ENCODE results near the gene ABHD1.

Gene ABHD1

DNA sequence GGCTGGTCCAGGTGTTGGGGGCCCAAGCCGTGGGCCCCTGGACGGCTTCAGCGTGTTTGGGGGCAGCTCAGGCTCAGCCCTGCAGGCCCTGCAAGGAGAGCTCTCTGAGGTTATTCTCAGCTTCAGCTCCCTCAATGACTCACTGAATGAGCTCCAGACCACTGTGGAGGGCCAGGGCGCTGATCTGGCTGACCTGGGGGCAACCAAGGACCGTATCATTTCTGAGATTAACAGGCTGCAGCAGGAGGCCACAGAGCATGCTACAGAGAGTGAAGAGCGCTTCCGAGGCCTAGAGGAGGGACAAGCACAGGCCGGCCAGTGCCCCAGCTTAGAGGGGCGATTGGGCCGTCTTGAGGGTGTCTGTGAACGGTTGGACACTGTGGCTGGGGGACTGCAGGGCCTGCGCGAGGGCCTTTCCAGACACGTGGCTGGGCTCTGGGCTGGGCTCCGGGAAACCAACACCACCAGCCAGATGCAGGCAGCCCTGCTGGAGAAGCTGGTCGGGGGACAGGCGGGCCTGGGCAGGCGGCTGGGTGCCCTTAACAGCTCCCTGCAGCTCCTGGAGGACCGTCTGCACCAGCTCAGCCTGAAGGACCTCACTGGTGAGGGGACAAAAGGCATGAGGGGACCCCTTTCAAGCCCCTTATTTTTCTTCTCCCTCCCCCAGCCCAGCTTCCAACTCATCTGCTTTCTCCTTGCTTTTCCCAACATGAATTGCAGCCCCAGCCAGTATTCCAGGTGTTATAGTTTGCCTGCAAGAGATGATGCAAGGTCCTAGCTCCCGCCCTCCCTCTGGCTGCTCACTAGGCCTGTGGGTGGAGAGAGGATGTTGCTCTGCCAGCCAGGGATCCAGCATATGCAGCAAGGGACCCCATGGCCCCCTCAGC is 40.0 kb upstream of the ABHD1 start:
- Mint-ChIP-seq H3K9me3 (no peaks in the 10 kb centered on the region), H3K4me1 (ENCODE audit: low read depth) (peaks cover 37% of the 10 kb centered on the region), H3K27me3 (ENCODE audit: low read depth) (no peaks in the 10 kb centered on the region), H3K27ac (no peak overlapping the region), H3K4me3 (no peak overlapping the region), H3K36me3 (ENCODE audit: low read depth) (peaks cover 2% of the 10 kb centered on the region)
- no peak for DNase-seq (ENCODE audit: low spot score)

DNA sequence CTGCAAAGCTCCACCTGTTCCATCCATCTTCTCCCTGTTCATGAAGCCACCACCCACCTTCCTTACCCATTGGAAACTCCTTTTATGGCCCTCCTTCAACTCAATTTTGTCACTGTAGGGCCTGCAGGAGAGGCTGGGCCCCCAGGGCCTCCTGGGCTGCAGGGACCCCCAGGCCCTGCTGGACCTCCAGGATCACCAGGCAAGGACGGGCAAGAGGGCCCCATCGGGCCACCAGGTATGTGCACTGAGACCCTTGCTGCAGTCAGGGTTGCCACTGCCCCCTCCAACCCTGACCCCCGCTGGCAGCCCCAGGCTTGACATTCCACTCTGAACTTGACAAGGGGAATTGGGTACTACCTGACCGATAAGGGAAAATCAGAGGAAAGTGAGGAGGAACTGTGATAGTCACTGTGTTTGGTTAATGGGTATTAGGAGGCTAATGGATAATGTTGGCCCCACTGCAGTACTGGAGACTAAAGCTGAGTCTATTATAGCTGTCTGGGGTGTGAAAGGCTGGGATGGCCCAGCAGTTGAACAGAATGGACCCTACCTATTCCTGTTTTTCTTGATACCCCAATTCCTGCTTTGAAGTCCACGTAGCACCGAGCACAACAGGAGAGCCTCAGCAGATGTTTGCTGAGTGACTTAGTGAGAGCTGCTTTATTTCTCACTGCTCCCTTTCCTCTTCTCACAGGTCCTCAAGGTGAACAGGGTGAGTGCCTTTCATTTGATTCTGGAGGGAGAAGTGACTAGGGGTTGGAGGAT is 39.1 kb upstream of the ABHD1 start:
- Mint-ChIP-seq H3K36me3 (ENCODE audit: low read depth) (peaks cover 4% of the 10 kb centered on the region), H3K27me3 (ENCODE audit: low read depth) (no peaks in the 10 kb centered on the region), H3K4me1 (ENCODE audit: low read depth) (peaks cover 42% of the 10 kb centered on the region), H3K4me3 (peak overlapping the region; percentile 84), H3K9me3 (no peaks in the 10 kb centered on the region), H3K27ac (peak overlapping the region; percentile 41)
- no peak for DNase-seq (ENCODE audit: low spot score)

DNA sequence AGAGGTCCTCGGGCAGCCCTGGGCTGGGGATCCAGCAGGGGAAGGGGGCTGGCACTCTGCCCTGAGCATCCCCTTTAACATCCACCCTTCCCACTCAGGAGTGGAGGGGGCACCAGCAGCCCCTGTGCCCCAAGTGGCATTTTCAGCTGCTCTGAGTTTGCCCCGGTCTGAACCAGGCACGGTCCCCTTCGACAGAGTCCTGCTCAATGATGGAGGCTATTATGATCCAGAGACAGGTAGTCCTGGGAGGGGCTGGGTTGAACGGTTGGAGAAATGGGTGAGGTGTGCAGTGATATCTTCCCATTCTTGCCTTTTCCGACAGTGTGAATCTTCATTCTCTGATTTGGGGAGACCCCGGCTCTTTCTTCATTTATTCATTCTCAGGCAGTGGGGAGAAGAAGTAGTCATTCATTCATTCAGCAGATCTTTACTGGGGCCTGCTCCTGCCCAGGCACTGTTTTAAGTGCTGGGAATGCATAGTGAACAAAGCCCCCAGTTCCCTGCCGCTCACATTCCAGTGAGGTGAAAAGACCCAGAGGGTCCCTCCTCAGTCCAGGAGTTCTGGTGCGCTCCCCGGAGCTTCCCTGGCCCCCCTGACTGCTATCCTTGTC is 38.4 kb upstream of the ABHD1 start:
- Mint-ChIP-seq H3K9me3 (no peaks in the 10 kb centered on the region), H3K4me3 (peak overlapping the region; percentile 84), H3K4me1 (ENCODE audit: low read depth) (peaks cover 43% of the 10 kb centered on the region), H3K36me3 (ENCODE audit: low read depth) (peaks cover 4% of the 10 kb centered on the region), H3K27ac (peak overlapping the region; percentile 73), H3K27me3 (ENCODE audit: low read depth) (no peaks in the 10 kb centered on the region)
- DNase-seq (ENCODE audit: low spot score) = no peak

DNA sequence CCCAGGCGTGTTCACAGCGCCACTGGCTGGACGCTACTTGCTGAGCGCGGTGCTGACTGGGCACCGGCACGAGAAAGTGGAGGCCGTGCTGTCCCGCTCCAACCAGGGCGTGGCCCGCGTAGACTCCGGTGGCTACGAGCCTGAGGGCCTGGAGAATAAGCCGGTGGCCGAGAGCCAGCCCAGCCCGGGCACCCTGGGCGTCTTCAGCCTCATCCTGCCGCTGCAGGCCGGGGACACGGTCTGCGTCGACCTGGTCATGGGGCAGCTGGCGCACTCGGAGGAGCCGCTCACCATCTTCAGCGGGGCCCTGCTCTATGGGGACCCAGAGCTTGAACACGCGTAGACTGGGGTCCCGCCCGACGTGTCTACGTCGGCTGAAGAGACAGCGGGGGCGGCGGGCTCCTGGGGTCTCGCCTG is 37.9 kb upstream of the ABHD1 start:
- DNase-seq (ENCODE audit: low spot score) = peak; percentile 51
- Mint-ChIP-seq H3K36me3 (ENCODE audit: low read depth) (peaks cover 4% of the 10 kb centered on the region), H3K4me3 (peak overlapping the region; percentile 84), H3K9me3 (no peaks in the 10 kb centered on the region), H3K27ac (peak overlapping the region; percentile 73), H3K27me3 (ENCODE audit: low read depth) (no peaks in the 10 kb centered on the region), H3K4me1 (ENCODE audit: low read depth) (peaks cover 39% of the 10 kb centered on the region)

DNA sequence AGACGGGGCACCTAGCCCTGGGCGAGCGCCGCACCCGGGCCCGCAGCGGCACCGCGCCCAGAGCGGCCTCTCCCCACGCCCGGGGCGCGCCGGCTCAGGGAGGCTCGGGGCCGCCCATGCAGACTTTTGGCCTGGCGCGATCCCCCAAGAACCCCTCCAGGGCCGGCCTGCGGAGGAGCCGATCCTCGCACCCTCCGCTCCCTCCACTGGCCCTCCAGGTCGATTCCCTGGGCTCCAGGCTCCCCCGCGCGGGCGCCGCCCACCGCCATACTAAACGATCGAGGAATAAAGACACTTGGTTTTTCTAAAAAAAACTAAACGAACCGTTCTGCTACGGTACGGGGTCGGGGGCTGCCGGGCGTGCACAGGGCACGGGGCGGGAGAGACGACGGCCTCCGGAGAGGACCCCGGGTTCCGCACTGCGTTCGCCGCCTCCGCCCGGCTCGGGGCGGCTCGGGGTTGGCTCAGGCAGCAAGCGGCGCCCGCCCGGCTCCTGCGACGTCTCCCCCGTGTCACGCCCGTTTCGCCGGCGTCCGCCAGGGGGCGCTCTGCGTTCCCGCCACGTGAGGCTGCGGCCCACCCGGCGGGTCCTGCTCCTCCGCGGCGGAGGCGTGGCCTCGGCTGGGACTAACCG is 37.4 kb upstream of the ABHD1 start:
- H3K27me3 Mint-ChIP-seq (ENCODE audit: low read depth) = no peaks in the 10 kb centered on the region
- peak overlapping the region; percentile 88 for H3K27ac Mint-ChIP-seq
- H3K9me3 Mint-ChIP-seq = no peaks in the 10 kb centered on the region
- peak; percentile 99 for DNase-seq (ENCODE audit: low spot score)
- peak overlapping the region; percentile 84 for H3K4me3 Mint-ChIP-seq
- peaks cover 4% of the 10 kb centered on the region for H3K36me3 Mint-ChIP-seq (ENCODE audit: low read depth)
- peaks cover 34% of the 10 kb centered on the region for H3K4me1 Mint-ChIP-seq (ENCODE audit: low read depth)

DNA sequence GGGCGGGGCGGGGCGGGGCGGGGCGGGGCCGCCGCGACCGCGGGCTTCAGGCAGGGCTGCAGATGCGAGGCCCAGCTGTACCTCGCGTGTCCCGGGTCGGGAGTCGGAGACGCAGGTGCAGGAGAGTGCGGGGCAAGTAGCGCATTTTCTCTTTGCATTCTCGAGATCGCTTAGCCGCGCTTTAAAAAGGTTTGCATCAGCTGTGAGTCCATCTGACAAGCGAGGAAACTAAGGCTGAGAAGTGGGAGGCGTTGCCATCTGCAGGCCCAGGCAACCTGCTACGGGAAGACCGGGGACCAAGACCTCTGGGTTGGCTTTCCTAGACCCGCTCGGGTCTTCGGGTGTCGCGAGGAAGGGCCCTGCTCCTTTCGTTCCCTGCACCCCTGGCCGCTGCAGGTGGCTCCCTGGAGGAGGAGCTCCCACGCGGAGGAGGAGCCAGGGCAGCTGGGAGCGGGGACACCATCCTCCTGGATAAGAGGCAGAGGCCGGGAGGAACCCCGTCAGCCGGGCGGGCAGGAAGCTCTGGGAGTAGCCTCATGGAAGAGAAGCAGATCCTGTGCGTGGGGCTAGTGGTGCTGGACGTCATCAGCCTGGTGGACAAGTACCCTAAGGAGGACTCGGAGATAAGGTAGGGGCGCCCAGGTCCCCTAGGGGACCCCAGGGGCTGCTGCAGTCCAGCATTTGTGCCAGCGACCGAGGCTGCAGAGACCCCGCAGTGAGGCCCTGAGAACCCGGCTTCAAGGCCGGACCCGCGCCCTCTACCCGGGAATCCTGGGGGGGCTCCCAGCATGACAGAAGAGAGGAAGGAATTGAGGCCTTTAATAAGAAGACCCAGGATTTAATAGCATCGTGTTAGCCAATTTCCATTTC is 36.7 kb upstream of the ABHD1 start, which contains the start of gene KHK:
TSS of gene KHK (plus strand) at position 49 of the 870 bp plus-strand sequence. CDS start at position 537, 488 bp downstream.
- Mint-ChIP-seq H3K9me3 (no peaks in the 10 kb centered on the region), H3K36me3 (ENCODE audit: low read depth) (peaks cover 2% of the 10 kb centered on the region), H3K27ac (peak within 1 kb of the TSS; percentile 88), H3K4me3 (peak within 1 kb of the TSS; percentile 91), H3K4me1 (ENCODE audit: low read depth) (peaks cover 28% of the 10 kb centered on the region), H3K27me3 (ENCODE audit: low read depth) (no peaks in the 10 kb centered on the region)
- DNase-seq (ENCODE audit: low spot score) = no peak

DNA sequence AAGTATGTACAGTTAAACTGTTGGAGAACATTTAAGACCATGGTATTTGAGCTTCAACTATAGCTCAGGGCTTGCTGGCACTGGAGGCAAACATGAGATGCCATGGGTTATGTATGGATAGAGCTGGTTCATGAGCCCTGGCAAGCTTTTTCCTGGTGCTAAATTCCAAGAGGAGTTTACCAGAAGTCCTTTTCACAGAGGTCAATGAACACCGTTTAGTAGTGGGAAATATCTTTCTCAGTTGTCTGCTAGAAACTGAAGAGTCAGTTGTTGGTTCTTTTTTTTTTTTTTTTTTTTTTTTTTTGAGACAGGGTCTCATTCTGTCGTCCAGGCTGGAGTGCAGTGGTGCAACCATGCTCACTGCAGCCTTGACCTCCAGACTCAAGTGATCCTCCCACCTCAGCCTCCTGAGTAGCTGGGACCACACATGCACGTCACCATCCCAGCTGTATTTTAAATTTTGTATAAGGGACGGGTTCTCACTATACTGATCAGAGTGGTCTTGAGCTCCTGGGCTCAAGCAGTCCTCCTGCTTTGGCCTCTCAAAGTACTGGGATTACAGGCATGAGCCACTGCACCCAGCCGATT is 35.7 kb upstream of the ABHD1 start:
- Mint-ChIP-seq H3K27ac (no peak overlapping the region), H3K4me3 (peak overlapping the region; percentile 91), H3K9me3 (no peaks in the 10 kb centered on the region), H3K36me3 (ENCODE audit: low read depth) (peaks cover 2% of the 10 kb centered on the region), H3K27me3 (ENCODE audit: low read depth) (no peaks in the 10 kb centered on the region), H3K4me1 (ENCODE audit: low read depth) (peaks cover 28% of the 10 kb centered on the region)
- DNase-seq (ENCODE audit: low spot score) = no peak

DNA sequence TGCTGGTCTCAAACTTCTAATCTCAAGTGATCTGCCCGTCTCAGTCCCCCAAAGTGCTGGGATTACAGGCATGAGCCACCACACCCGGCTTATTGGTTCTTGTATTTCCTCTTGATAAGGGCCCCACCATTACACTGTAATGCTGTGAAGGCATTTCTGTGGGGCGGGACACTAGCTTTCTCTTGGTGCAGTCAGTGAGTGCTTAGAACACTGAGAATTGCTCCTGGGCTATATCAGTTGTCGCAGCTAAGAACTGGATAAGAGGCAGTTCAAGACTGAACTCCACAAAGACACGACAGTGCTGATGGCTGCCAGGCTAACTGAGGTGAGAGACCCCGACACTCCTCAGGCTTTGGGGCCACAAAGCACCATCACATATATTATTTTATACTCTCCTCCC is 35.0 kb upstream of the ABHD1 start:
- Mint-ChIP-seq H3K9me3 (no peaks in the 10 kb centered on the region), H3K4me3 (peak overlapping the region; percentile 18), H3K4me1 (ENCODE audit: low read depth) (peaks cover 28% of the 10 kb centered on the region), H3K36me3 (ENCODE audit: low read depth) (peaks cover 2% of the 10 kb centered on the region), H3K27ac (no peak overlapping the region), H3K27me3 (ENCODE audit: low read depth) (no peaks in the 10 kb centered on the region)
- no peak for DNase-seq (ENCODE audit: low spot score)

DNA sequence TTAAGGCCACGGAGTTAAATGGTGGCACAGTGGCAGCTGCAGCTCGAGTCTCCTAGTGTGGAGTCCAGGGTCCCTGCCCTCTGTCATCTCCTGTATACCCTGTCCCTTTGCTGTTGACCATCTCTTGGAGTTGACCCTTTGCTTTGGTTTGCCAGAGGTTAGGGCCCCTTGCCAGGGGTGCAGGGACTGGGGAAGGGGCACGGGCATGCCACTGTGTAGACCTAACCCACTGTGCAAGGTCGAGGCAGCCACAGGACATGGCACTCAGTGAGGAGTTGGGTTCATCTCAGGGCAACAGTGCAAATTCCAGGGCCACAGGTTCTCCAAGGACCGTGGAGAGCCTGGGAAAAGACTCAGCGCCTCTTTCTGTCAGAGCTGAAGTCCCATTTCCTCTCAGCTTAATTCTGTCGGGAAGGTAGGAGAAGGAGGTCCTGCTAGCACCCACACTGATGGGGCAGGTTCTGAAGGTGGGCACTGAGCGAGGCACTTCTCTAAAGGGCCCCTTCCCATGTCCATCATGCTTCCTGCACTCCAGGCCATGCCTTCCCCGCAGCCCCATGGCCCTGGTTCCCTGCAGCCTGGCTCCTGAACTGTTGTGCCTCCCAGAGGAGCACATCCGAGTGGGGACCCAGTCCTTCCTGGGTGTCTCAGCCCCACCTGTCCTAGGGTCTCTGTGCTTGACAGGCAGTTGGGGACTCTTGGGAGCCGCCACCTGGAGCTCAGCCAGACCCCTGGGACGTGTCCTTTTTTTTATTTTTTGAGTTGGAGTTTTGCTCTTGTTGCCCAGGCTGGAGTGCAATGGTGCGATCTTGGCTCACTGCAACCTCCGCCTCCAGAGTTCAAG is 34.3 kb upstream of the ABHD1 start:
- H3K36me3 Mint-ChIP-seq (ENCODE audit: low read depth) = peaks cover 2% of the 10 kb centered on the region
- no peak overlapping the region for H3K4me3 Mint-ChIP-seq
- H3K27ac Mint-ChIP-seq = no peak overlapping the region
- no peaks in the 10 kb centered on the region for H3K27me3 Mint-ChIP-seq (ENCODE audit: low read depth)
- no peaks in the 10 kb centered on the region for H3K9me3 Mint-ChIP-seq
- no peak for DNase-seq (ENCODE audit: low spot score)
- peaks cover 24% of the 10 kb centered on the region for H3K4me1 Mint-ChIP-seq (ENCODE audit: low read depth)

DNA sequence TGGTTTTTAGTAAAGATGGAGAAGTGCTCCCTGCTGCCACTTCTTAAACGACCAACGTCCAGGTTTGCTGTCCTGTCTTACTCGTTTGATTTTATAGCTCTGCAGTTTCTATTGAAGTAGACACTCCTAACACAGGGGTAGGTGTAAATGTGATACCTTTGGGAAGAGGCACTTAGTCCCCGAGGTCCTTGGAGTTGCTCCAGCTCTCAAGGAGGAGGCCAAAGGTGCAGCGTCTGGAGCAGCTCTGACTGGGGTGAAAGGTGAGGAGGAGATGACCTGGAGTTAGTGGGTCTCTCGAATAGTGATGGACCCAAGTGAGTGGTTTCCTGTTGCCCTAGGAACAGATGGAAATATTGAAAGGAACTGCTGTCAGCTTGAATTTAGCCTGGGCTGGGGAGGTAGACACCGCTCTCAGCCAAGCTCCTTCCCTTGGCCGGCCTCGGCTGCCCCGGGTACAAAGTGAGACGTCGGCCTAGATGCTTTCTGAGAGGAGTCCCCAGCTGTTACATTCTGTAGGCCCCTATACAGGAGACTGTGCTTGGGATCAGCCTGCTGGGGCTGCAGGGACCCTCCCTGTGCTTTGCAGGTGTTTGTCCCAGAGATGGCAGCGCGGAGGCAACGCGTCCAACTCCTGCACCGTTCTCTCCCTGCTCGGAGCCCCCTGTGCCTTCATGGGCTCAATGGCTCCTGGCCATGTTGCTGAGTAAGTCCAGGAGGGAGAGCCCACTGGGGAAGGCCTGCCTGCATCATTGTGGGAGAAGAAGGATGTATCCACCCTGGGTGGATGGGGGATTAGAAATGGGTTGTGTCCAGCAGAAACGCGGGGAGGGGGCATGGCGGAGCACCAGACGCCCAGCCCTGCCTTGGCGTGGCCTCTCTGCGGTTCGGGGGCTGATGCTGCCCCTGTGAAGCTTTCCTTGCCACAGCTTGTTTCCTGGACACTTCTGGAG is 31.6 kb upstream of the ABHD1 start:
- Mint-ChIP-seq H3K4me1 (ENCODE audit: low read depth) (peaks cover 23% of the 10 kb centered on the region), H3K9me3 (no peaks in the 10 kb centered on the region), H3K4me3 (no peak overlapping the region), H3K27me3 (ENCODE audit: low read depth) (no peaks in the 10 kb centered on the region), H3K27ac (no peak overlapping the region), H3K36me3 (ENCODE audit: low read depth) (peaks cover 2% of the 10 kb centered on the region)
- DNase-seq (ENCODE audit: low spot score) = no peak

DNA sequence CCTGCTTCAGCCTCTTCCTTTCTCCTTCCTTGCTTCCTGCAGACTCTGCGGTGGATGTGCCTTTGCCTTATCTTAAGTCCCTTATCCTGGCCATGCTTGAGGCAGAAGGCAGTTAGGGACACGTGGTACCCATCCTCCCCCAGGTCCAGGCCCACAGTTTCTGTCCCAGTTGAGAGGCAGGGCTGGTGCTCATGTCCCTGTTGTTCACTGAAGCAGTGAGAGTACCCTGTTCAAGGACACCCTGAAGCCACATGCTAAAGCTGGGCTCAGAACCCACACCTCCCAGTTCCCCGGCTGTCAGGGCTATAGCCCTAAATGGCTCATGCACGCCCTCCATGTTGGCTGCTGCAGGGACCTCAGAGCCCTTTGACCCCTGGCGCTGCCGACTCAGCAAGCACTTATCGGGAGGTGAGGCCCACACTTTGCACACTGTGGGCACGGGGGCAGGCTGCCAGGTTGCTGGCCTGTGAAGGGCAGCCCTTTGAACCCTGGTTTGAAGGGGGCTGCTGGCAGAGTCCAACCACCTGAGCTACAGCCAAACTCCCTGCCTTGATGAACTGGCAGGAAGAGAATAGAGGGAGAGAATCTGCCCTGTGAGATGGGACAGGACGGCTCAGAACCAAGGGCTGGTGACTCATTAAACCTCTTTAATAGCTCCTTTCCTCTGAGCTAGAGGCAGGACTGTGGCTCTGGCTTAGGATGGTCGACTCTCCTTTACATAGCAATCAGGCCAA is 30.8 kb upstream of the ABHD1 start:
- Mint-ChIP-seq H3K9me3 (no peaks in the 10 kb centered on the region), H3K27me3 (ENCODE audit: low read depth) (no peaks in the 10 kb centered on the region), H3K4me3 (no peak overlapping the region), H3K36me3 (ENCODE audit: low read depth) (peaks cover 2% of the 10 kb centered on the region), H3K4me1 (ENCODE audit: low read depth) (peaks cover 17% of the 10 kb centered on the region), H3K27ac (no peak overlapping the region)
- DNase-seq (ENCODE audit: low spot score) = no peak
